Neuronal stem cell (in vitro differentiated cells): ENCODE data around the gene CMTM6.

Source experiments
- DNase-seq: peaks from one replicate; pipeline ENCODE4 v3.0.0-alpha.2; 2013; ENCODE audit warnings: low spot score
- H2AFZ ChIP-seq: one replicate; pipeline ENCODE4 v1.6.1; 2013; ENCODE audit warnings: mild to moderate bottlenecking, low read length, inconsistent platforms
- H2AK5ac ChIP-seq: 2 replicates; pipeline ENCODE4 v1.6.1; 2013; ENCODE audit warnings: low read depth, mild to moderate bottlenecking, inconsistent platforms, low read length, moderate library complexity, mixed read lengths
- H2BK120ac ChIP-seq: 2 replicates; pipeline ENCODE4 v1.6.1; 2013; ENCODE audit warnings: low read depth, mild to moderate bottlenecking, inconsistent platforms, low read length, moderate library complexity, mixed read lengths
- H2BK12ac ChIP-seq: one replicate; pipeline ENCODE4 v1.6.1; 2013; ENCODE audit warnings: low read length, inconsistent platforms
- H2BK15ac ChIP-seq: 2 replicates; pipeline ENCODE4 v1.6.1; 2013; ENCODE audit warnings: mild to moderate bottlenecking, low read length, inconsistent platforms, mixed read lengths
- H2BK5ac ChIP-seq: one replicate; pipeline ENCODE4 v1.6.1; 2013; ENCODE audit warnings: inconsistent platforms, mild to moderate bottlenecking, low read length, moderate library complexity
- H3K14ac ChIP-seq: one replicate; pipeline ENCODE4 v1.6.1; 2013; ENCODE audit warnings: low read length, inconsistent platforms
- H3K18ac ChIP-seq: 2 replicates; pipeline ENCODE4 v1.6.1; 2013; ENCODE audit warnings: low read length, inconsistent platforms
- H3K23ac ChIP-seq: 2 replicates; pipeline ENCODE4 v1.6.1; 2013; ENCODE audit warnings: low read depth, mild to moderate bottlenecking, mixed read lengths, low read length, inconsistent platforms; ENCODE audit not compliant: poor library complexity
- H3K27ac ChIP-seq: replicated peaks from 3 replicates; pipeline ENCODE4 v1.5.1; 2013; ENCODE audit warnings: low read length, inconsistent platforms
- H3K27me3 ChIP-seq, 3 experiments: 2 replicates each; pipeline ENCODE4 v1.6.1; 2013; ENCODE audit warnings: low read length in 3 of 3, mild to moderate bottlenecking in 2 of 3, inconsistent platforms in 1 of 3, low read depth in 1 of 3, mixed read lengths in 1 of 3, moderate library complexity in 1 of 3; ENCODE audit not compliant: control insufficient read depth in 3 of 3, insufficient read depth in 3 of 3
- H3K36me3 ChIP-seq, 2 donors: replicated peaks in 1 of 2; 2 replicates each; pipeline ENCODE4 v1.6.1; 2013; ENCODE audit warnings: low read length in 2 of 2; ENCODE audit not compliant: control insufficient read depth in 2 of 2, insufficient read depth in 2 of 2
- H3K4ac ChIP-seq: 2 replicates; pipeline ENCODE4 v1.6.1; 2013; ENCODE audit warnings: inconsistent platforms, mild to moderate bottlenecking, low read length, moderate library complexity
- H3K4me1 ChIP-seq, 2 donors: 1 replicate in 1 of 2; 2 replicates in 1 of 2; pipeline ENCODE4 v1.6.1; 2013; ENCODE audit warnings: low read length in 2 of 2, low read depth in 1 of 2; ENCODE audit not compliant: control insufficient read depth in 2 of 2, insufficient read depth in 1 of 2
- H3K4me2 ChIP-seq: one replicate; pipeline ENCODE4 v1.6.1; 2013; ENCODE audit warnings: mild to moderate bottlenecking, low read length, inconsistent platforms; ENCODE audit not compliant: insufficient read depth, poor library complexity, severe bottlenecking
- H3K4me3 ChIP-seq, 2 donors: 2 replicates each; pipeline ENCODE4 v1.5.1; 2013; ENCODE audit warnings: low read length in 2 of 2, mild to moderate bottlenecking in 2 of 2, inconsistent platforms in 1 of 2, moderate library complexity in 1 of 2
- H3K79me1 ChIP-seq: one replicate; pipeline ENCODE4 v1.6.1; 2013; ENCODE audit warnings: low read depth, mild to moderate bottlenecking, inconsistent platforms, low read length, moderate library complexity
- H3K9ac ChIP-seq: one replicate; pipeline ENCODE4 v1.6.1; 2013; ENCODE audit warnings: mild to moderate bottlenecking, low read depth, low read length, inconsistent platforms; ENCODE audit not compliant: poor library complexity
- H3K9me3 ChIP-seq, 2 donors: replicated peaks in 1 of 2; 2 replicates each; pipeline versions ENCODE3 to v1.6.1; 2013; ENCODE audit warnings: low read length in 2 of 2, mild to moderate bottlenecking in 2 of 2, inconsistent platforms in 1 of 2, low read depth in 1 of 2, mixed read lengths in 1 of 2, moderate library complexity in 1 of 2; ENCODE audit not compliant: control insufficient read depth in 2 of 2, insufficient read depth in 1 of 2
- H4K8ac ChIP-seq: one replicate; pipeline ENCODE4 v1.6.1; 2013; ENCODE audit warnings: low read depth, mild to moderate bottlenecking, inconsistent platforms, low read length, moderate library complexity
- H4K91ac ChIP-seq: one replicate; pipeline ENCODE4 v1.6.1; 2013; ENCODE audit warnings: low read length, low read depth, mild to moderate bottlenecking, inconsistent platforms; ENCODE audit not compliant: poor library complexity
- WGBS, 2 donors: extraction: QIAGEN DNeasy Blood & Tissue Kit; methylation state at CpG; one replicate each; pipeline ENCODE4 v1.1.7; 2013; ENCODE audit warnings: missing lambda C conversion rate in 2 of 2, mixed read lengths in 1 of 2; ENCODE audit not compliant: insufficient read length in 2 of 2, insufficient replicate concordance in 1 of 2; ENCODE audit errors: extremely low coverage in 2 of 2; 5-methylcytosine and 5-hydroxymethylcytosine counted together

The CMTM6 gene

GRCh38 chr3:32454731-32455608, 47.7 kb downstream of the CMTM6 start:
- Histone ChIP-seq H3K4me3 (no peak overlapping the region), H3K9me3 (no peaks in the 10 kb centered on the region), H3K14ac (peak overlapping the region; percentile 42), H2BK5ac (no peak overlapping the region), H4K8ac (peak overlapping the region; percentile 88), H3K9ac (no peak overlapping the region), H2BK12ac (no peak overlapping the region), H3K18ac (peak overlapping the region; percentile 41), H3K4ac (no peak overlapping the region), H2AFZ (no peak overlapping the region), H3K23ac (no peak overlapping the region), H2AK5ac (no peak overlapping the region), H3K27me3 (no peaks in the 10 kb centered on the region), H4K91ac (no peak overlapping the region), H3K4me1 (peaks cover 15 to 33% of the 10 kb centered on the region in 2 donors), H3K36me3 (peaks cover 2 to 74% of the 10 kb centered on the region in 2 donors), H2BK15ac (no peak overlapping the region), H3K27ac (no peak overlapping the region), H2BK120ac (no peak overlapping the region), H3K4me2 (no peak overlapping the region), H3K79me1 (no peaks in the 10 kb centered on the region)
- WGBS, 2 donors, result no CpG with 5 or more reads among the region's 15 CpGs
- no peak for DNase-seq

GRCh38 chr3:32454111-32454510, 48.5 kb downstream of the CMTM6 start:
- Histone ChIP-seq H3K36me3 (peaks cover 2 to 82% of the 10 kb centered on the region in 2 donors), H3K9me3 (no peaks in the 10 kb centered on the region), H3K27ac (no peak overlapping the region), H3K9ac (no peak overlapping the region), H4K8ac (no peak overlapping the region), H3K14ac (peak overlapping the region; percentile 25), H3K27me3 (no peaks in the 10 kb centered on the region), H3K4me3 (no peak overlapping the region), H2BK15ac (no peak overlapping the region), H4K91ac (no peak overlapping the region), H3K23ac (no peak overlapping the region), H2BK5ac (no peak overlapping the region), H2BK12ac (no peak overlapping the region), H3K4me2 (no peak overlapping the region), H3K79me1 (no peaks in the 10 kb centered on the region), H3K4me1 (peaks cover 7 to 28% of the 10 kb centered on the region in 2 donors), H2BK120ac (no peak overlapping the region), H3K4ac (peak overlapping the region; percentile 53), H2AFZ (no peak overlapping the region), H3K18ac (peak overlapping the region; percentile 73), H2AK5ac (peak overlapping the region; percentile 72)
- DNase-seq, result no peak
- WGBS, 2 donors, result no CpG with 5 or more reads among the region's 6 CpGs

- Histone ChIP-seq H3K27me3 (no peaks in the 10 kb centered on the region), H2BK15ac (no peak overlapping the region), H3K23ac (no peak overlapping the region), H3K27ac (no peak overlapping the region), H3K4me3 (no peak overlapping the region), H3K4me1 (peaks cover 9 to 36% of the 10 kb centered on the region in 2 donors), H2AFZ (no peak overlapping the region), H3K18ac (no peak overlapping the region), H3K14ac (no peak overlapping the region), H2BK120ac (no peak overlapping the region), H3K4me2 (no peak overlapping the region), H4K91ac (no peak overlapping the region), H2AK5ac (no peak overlapping the region), H3K4ac (no peak overlapping the region), H3K36me3 (peaks cover 2 to 88% of the 10 kb centered on the region in 2 donors), H4K8ac (no peak overlapping the region), H2BK5ac (no peak overlapping the region), H3K9me3 (no peaks in the 10 kb centered on the region), H2BK12ac (no peak overlapping the region), H3K9ac (no peak overlapping the region), H3K79me1 (no peaks in the 10 kb centered on the region)
- no peak for DNase-seq
- no CpG with 5 or more reads among the region's 5 CpGs for WGBS, 2 donors
These were observed 49.3 kb downstream of the CMTM6 start for GRCh38 chr3:32453346-32453745.

- Histone ChIP-seq H3K36me3 (peaks cover 2 to 84% of the 10 kb centered on the region in 2 donors), H3K14ac (no peak overlapping the region), H3K27ac (no peak overlapping the region), H2AK5ac (peak overlapping the region; percentile 14), H2BK12ac (no peak overlapping the region), H3K18ac (peak overlapping the region; percentile 51), H4K91ac (no peak overlapping the region), H3K27me3 (no peaks in the 10 kb centered on the region), H2AFZ (no peak overlapping the region), H3K4ac (no peak overlapping the region), H3K9ac (no peak overlapping the region), H3K23ac (no peak overlapping the region), H2BK120ac (no peak overlapping the region), H3K4me3 (no peak overlapping the region), H3K79me1 (no peaks in the 10 kb centered on the region), H3K4me1 (peaks cover 9 to 35% of the 10 kb centered on the region in 2 donors), H2BK5ac (no peak overlapping the region), H3K9me3 (peaks cover 0 to 6% of the 10 kb centered on the region in 2 donors), H2BK15ac (no peak overlapping the region), H3K4me2 (no peak overlapping the region), H4K8ac (no peak overlapping the region)
- no CpG with 5 or more reads among the region's 4 CpGs for WGBS, 2 donors
- no peak for DNase-seq
These were observed 50.6 kb downstream of the CMTM6 start for GRCh38 chr3:32452009-32452408.
